Ishikawa (cell line): Measurements from ENCODE around the gene FOXO6.

Experiments used
- CEBPB ChIP-seq: IDR thresholded peaks from 2 replicates; pipeline ENCODE4 v1.6.1; 2012
- CREB1 ChIP-seq: IDR thresholded peaks from 2 replicates; pipeline ENCODE4 v1.6.1; 2012; ENCODE audit warnings: low read depth
- EGR1 ChIP-seq: IDR thresholded peaks from 2 replicates; pipeline ENCODE4 v1.6.1; 2012
- EP300 ChIP-seq: IDR thresholded peaks from 2 replicates; pipeline ENCODE4 v1.6.1; 2012; ENCODE audit warnings: borderline replicate concordance
- FOXM1 ChIP-seq: IDR thresholded peaks from 2 replicates; pipeline ENCODE4 v1.6.1; 2012; ENCODE audit warnings: low read depth, borderline replicate concordance
- MAX ChIP-seq: IDR thresholded peaks from 2 replicates; pipeline ENCODE4 v1.6.1; 2012
- NFIC ChIP-seq: IDR thresholded peaks from 2 replicates; pipeline ENCODE4 v1.6.1; 2012
- RAD21 ChIP-seq: IDR thresholded peaks from 2 replicates; pipeline ENCODE4 v1.6.1; 2012; ENCODE audit warnings: low read depth
- REST ChIP-seq: IDR thresholded peaks from 2 replicates; pipeline ENCODE4 v1.6.1; 2012; ENCODE audit warnings: low read depth, mild to moderate bottlenecking
- TAF1 ChIP-seq: IDR thresholded peaks from 2 replicates; pipeline ENCODE4 v1.6.1; 2012; ENCODE audit warnings: low read depth, mild to moderate bottlenecking
- TCF12 ChIP-seq: IDR thresholded peaks from 2 replicates; pipeline ENCODE4 v1.6.1; 2012; ENCODE audit warnings: low read depth
- TEAD4 ChIP-seq: IDR thresholded peaks from 2 replicates; pipeline ENCODE4 v1.6.1; 2012
- YY1 ChIP-seq: IDR thresholded peaks from 2 replicates; pipeline ENCODE4 v1.6.1; 2012; ENCODE audit warnings: low read depth
- ZBTB7A ChIP-seq: IDR thresholded peaks from 2 replicates; pipeline ENCODE4 v1.6.1; 2012; ENCODE audit warnings: low read depth
- TF ChIP-seq, protein P1 (sequence below): IDR thresholded peaks from 2 replicates; pipeline ENCODE4 v1.6.1; 2012

Gene FOXO6

DNA sequence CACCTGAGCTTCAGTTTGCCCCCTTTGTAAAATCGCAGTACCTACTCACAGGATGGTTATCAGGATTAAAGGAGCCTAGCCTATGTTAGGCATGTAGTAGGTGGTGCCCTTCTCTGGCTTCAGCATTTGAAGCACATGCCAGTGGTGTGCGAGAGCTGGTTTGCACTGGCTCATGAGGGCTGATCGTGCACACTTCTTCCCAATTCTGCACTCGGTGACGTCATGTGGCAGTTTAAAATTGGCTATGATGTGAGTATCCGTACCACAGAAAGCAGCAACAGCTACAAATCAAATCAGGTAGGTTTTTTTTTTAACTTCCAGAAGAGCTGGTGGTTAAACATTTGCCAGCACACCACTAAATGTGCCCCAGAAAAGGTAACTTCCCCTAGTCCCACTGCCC, 13.5 kb downstream of the FOXO6 start:
- TF ChIP-seq NFIC (no peak), EP300 (no peak), EGR1 (no peak), FOXM1 (no peak), TEAD4 (no peak), TAF1 (no peak)

DNA sequence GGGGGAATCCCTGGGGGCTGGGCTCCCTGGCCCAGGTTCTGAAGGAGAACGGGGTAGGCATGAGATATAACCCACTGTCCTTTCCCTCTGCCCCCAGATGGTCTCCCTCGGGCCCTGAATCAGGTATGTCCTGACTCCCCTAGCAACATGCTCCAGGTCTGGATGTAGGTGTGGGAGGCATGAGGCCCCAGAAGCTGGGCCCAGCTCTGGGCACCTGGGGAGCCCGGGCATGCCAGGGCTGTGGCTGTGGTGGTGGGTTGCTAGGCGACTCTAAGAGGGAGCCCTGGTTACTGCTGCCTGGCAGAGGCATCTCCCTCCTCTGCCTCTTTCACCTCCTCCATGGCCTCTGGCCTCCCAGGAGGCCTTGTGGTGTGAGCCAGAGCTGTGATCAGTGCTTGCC, 16.2 kb downstream of the FOXO6 start:
- TF ChIP-seq CREB1 (no peak), TAF1 (no peak), FOXM1 (no peak)
- TF ChIP-seq, protein P1, sequence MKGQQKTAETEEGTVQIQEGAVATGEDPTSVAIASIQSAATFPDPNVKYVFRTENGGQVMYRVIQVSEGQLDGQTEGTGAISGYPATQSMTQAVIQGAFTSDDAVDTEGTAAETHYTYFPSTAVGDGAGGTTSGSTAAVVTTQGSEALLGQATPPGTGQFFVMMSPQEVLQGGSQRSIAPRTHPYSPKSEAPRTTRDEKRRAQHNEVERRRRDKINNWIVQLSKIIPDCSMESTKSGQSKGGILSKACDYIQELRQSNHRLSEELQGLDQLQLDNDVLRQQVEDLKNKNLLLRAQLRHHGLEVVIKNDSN = no peak

DNA sequence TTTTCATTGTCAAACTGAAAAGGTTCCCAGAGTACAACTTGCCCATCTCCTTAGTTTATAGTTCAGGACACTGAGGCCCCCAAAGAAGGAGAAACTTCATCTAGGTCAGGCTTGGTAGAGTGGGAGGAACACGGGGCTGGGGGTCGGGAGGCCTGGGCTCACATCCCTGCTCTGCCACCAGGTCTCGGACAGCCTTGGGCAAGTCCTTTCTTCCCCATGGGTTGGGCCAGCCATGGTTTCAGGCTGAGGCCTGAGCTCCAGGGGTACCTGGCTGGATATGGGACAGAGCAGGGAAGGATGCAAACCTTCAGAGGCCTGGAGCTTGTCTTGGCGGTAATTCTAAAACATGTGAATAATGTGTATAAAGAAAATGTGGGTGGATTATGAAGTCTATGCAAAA, 17.0 kb downstream of the FOXO6 start:
- TF ChIP-seq YY1 (no peak), NFIC (no peak), TCF12 (no peak), TAF1 (no peak), RAD21 (no peak), CEBPB (no peak), TEAD4 (no peak), EGR1 (no peak), ZBTB7A (no peak), REST (no peak), CREB1 (no peak), FOXM1 (no peak), MAX (no peak), EP300 (no peak)
- TF ChIP-seq, protein P1 = no peak

- TF ChIP-seq EP300 (no peak), TCF12 (no peak), TAF1 (no peak), TEAD4 (no peak), CREB1 (no peak), YY1 (no peak), ZBTB7A (no peak), RAD21 (no peak), FOXM1 (no peak), CEBPB (no peak), NFIC (no peak), MAX (no peak), REST (no peak)
- TF ChIP-seq, protein P1 = no peak
Observed at GRCh38 chr1:41378999-41379737, 17.9 kb downstream of the FOXO6 start.

DNA sequence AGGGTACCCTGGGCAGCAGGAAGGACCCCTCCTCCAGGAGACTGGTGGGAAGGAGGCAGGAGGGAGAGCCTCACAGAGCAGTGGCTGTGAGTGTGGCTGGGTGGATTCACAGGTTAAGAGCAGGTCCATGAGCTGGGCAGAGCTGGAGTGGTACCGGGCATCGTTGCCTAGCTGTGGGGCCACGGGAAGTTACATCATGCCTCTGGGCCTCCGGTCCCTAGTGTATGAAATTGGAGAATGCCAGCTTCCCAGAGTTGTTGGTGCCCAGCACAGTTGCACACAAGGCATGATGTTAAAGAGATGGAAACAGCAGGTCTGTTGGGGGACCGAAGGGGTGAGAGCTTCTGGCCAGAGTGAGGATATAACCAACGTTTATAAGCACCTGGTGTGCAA, 18.5 kb downstream of the FOXO6 start:
- no peak for TF ChIP-seq TEAD4
- no peak for TF ChIP-seq TAF1

DNA sequence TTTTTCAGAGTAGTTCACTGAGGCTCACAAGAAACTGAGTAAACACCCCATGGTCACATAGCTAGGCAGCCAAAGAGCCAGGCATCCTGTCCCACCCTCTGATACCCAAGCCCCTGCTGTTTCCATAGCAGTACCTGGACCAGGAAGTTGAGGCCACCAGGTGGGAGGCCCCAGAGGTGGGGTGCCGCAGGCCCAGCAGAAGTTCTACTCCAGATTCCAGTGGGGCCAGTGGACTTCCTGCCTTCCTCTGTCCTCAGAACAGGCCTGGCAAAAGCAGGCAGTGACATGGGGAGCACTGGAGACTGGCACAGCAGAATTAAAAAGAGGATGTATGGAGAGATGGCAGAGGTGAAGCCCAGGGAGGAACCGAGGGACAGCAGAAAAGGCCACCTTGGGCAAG, 19.0 kb downstream of the FOXO6 start:
- TF ChIP-seq ZBTB7A (no peak), CREB1 (no peak), CEBPB (no peak), REST (no peak), YY1 (no peak), MAX (no peak), TCF12 (no peak), NFIC (no peak), FOXM1 (no peak), TEAD4 (no peak), EP300 (no peak), RAD21 (no peak), TAF1 (no peak), EGR1 (no peak)
- TF ChIP-seq, protein P1 = no peak
